ENCODE results near the gene CAMK2N2.

GRCh38 chr3:184237807-184238206, 23.5 kb downstream of the CAMK2N2 start:
- no peak for TF ChIP-seq CTCF (IDR thresholded peaks at IDR 0.05; ENCODE audit: low read depth, low read length)
- no peak for TF ChIP-seq POLR2A (IDR thresholded peaks at IDR 0.05; ENCODE audit: extremely low read depth, insufficient read length)
- no peak for TF ChIP-seq MYC (IDR thresholded peaks at IDR 0.05; ENCODE audit: low read depth, low read length)

All from NB4 (cell line).